Endodermal cell (in vitro differentiated cells): ENCODE measurements around the gene HKDC1. TPM values are rescaled to one million over a fixed set of nuclear protein-coding genes. Genes with fewer than 3 reads are reported as not detected.

Experiments used
- DNase-seq: peaks from one replicate; pipeline ENCODE4 v3.0.0-alpha.2; 2017
- H3K27ac ChIP-seq: 2 replicates; pipeline ENCODE4 v1.5.1; 2013; ENCODE audit warnings: mild to moderate bottlenecking, low read depth, low read length, moderate library complexity
- H3K27me3 ChIP-seq: 2 replicates; pipeline ENCODE4 v1.6.1; 2013; ENCODE audit warnings: mild to moderate bottlenecking, low read length, moderate library complexity; ENCODE audit not compliant: insufficient read depth, control insufficient read depth, poor library complexity, severe bottlenecking
- H3K36me3 ChIP-seq: 2 replicates; pipeline ENCODE4 v1.7.0; 2013; ENCODE audit warnings: mild to moderate bottlenecking, low read length, moderate library complexity; ENCODE audit not compliant: control insufficient read depth, insufficient read depth
- H3K4me1 ChIP-seq: one replicate; pipeline ENCODE4 v1.7.0; 2013; ENCODE audit warnings: low read length; ENCODE audit not compliant: control insufficient read depth, insufficient read depth
- H3K4me3 ChIP-seq: 2 replicates; pipeline ENCODE4 v1.5.1; 2013; ENCODE audit warnings: mild to moderate bottlenecking, low read length, moderate library complexity
- H3K9ac ChIP-seq: 2 replicates; pipeline ENCODE4 v1.6.1; 2013; ENCODE audit warnings: mild to moderate bottlenecking, low read length, moderate library complexity; ENCODE audit not compliant: poor library complexity, severe bottlenecking; ENCODE audit errors: extremely low read depth
- H3K9me3 ChIP-seq: 2 replicates; pipeline ENCODE4 v1.6.1; 2013; ENCODE audit warnings: mild to moderate bottlenecking, low read length, moderate library complexity; ENCODE audit not compliant: control insufficient read depth
- H3K27ac Mint-ChIP-seq: 2 replicates; pipeline ENCODE4 v1.8.0; 2020; ENCODE audit warnings: mixed read lengths
- H3K27me3 Mint-ChIP-seq: 2 replicates; pipeline ENCODE4 v1.8.0; 2021; ENCODE audit warnings: mild to moderate bottlenecking, mixed read lengths; ENCODE audit not compliant: insufficient read depth
- H3K36me3 Mint-ChIP-seq: 2 replicates; pipeline ENCODE4 v1.8.0; 2020; ENCODE audit warnings: low read depth, mixed read lengths
- H3K4me1 Mint-ChIP-seq: 2 replicates; pipeline ENCODE4 v1.8.0; 2020; ENCODE audit warnings: mixed read lengths
- H3K4me3 Mint-ChIP-seq: 2 replicates; pipeline ENCODE4 v1.8.0; 2020; ENCODE audit warnings: mild to moderate bottlenecking, moderate library complexity, mixed read lengths
- H3K9me3 Mint-ChIP-seq: 2 replicates; pipeline ENCODE4 v1.8.0; 2020; ENCODE audit warnings: mild to moderate bottlenecking, mixed read lengths
- WGBS, 2 experiments: methylation state at CpG; one replicate each; pipeline versions ENCODE4 v1.1.5 to v1.1.7; 2013; ENCODE audit warnings: missing lambda C conversion rate in 2 of 2, mixed read lengths in 1 of 2; ENCODE audit not compliant: insufficient coverage in 1 of 2, insufficient read length in 1 of 2; 5-methylcytosine and 5-hydroxymethylcytosine counted together
- total RNA-seq, 2 donors: library from RNA; stranded (reverse); fragmentation: NEBNext Ultra II Directional in 1 of 2; extraction: Animal tissue kit (Norgen Biotek cat#: 25700) in 1 of 2; gene quantifications; 2 replicates in 1 of 2; 3 replicates in 1 of 2; pipeline ENCODE4 v1.2.1, GENCODE V29; 2021
- TF ChIP-seq, protein P1 (sequence below): fragments of 200-600 bp; sonication (generic); conservative IDR thresholded peaks from 2 replicates; pipeline ENCODE4 v1.5.0; 2021; ENCODE audit warnings: antibody characterized with exemption, mild to moderate bottlenecking

HKDC1 gene
- total RNA-seq, 2 donors from 2014 or later = 0.22 TPM; not detected in 1

DNA sequence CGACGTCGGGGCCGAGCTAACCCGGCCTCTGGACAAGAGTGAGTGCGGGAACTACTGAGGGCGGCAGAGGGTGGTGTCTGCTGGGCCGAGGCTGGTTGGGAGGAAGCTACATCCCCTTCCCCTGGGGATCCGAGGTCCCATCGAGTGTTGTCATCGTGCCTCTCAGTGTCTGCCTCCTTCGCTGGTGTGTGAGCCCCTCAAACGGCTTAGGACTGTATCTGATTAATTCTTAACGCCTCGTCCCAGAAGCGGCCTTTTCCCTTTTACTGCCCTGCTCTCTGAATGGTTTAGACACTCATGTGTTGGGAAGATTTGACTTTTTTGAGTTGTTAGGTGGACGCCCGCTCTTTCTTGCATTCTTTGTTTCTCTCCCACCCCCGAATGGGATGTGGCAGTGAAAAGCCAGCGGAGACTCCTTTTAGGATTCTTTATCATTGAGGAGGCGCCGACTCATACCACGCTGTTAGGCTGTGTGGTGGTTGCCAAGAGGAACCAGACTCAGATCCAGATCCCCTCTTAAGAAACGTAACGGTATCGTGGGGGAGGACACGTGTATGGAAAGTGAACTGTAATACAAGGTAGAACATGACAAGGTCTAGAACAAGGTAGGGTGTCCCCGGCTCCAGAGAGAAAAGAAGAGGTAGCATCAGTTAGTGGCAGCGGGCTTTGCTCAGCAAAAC lies 39.5 kb upstream of the HKDC1 start:
- DNase-seq = no peak
- H3K27ac ChIP-seq = peak overlapping the region; percentile 99
- peaks cover 12% of the 10 kb centered on the region for H3K36me3 ChIP-seq
- no peaks in the 10 kb centered on the region for H3K9me3 ChIP-seq
- no peaks in the 10 kb centered on the region for H3K4me1 ChIP-seq
- TF ChIP-seq, protein P1, sequence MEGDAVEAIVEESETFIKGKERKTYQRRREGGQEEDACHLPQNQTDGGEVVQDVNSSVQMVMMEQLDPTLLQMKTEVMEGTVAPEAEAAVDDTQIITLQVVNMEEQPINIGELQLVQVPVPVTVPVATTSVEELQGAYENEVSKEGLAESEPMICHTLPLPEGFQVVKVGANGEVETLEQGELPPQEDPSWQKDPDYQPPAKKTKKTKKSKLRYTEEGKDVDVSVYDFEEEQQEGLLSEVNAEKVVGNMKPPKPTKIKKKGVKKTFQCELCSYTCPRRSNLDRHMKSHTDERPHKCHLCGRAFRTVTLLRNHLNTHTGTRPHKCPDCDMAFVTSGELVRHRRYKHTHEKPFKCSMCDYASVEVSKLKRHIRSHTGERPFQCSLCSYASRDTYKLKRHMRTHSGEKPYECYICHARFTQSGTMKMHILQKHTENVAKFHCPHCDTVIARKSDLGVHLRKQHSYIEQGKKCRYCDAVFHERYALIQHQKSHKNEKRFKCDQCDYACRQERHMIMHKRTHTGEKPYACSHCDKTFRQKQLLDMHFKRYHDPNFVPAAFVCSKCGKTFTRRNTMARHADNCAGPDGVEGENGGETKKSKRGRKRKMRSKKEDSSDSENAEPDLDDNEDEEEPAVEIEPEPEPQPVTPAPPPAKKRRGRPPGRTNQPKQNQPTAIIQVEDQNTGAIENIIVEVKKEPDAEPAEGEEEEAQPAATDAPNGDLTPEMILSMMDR = no peak
- H3K4me1 Mint-ChIP-seq = peaks cover 16% of the 10 kb centered on the region
- no peaks in the 10 kb centered on the region for H3K9me3 Mint-ChIP-seq
- peak overlapping the region; percentile 100 for H3K27ac Mint-ChIP-seq
- peak overlapping the region; percentile 93 for H3K4me3 ChIP-seq
- 5 to 15% methylated on average over 13 to 29 of the region's 29 CpGs for WGBS, 2 experiments
- H3K4me3 Mint-ChIP-seq = peak overlapping the region; percentile 94
- peak overlapping the region; percentile 99 for H3K9ac ChIP-seq
- H3K27me3 Mint-ChIP-seq = no peaks in the 10 kb centered on the region
- H3K36me3 Mint-ChIP-seq = peaks cover 6% of the 10 kb centered on the region
- no peaks in the 10 kb centered on the region for H3K27me3 ChIP-seq

DNA sequence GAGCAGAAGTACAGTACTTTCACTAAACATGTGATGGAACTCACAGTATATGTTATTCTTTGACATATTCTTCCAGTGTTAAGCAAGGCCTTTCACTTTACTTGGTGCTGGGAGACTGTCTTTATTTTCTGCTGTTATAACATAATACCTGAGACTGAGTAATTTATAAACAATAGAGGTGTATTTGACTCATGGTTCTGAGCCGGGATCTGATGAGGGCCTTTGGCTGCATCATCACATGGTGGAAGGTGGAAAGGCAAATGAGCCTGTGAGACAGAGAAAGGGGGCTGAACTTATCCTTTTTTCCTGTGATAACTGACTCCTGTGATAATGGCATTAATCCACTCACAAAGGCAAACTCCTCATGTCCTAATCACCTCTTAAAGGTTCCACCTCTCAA lies 38.7 kb upstream of the HKDC1 start:
- H3K4me1 Mint-ChIP-seq = peaks cover 16% of the 10 kb centered on the region
- no peak for DNase-seq
- TF ChIP-seq, protein P1 = no peak
- Histone ChIP-seq H3K9ac (peak overlapping the region; percentile 99), H3K4me3 (peak overlapping the region; percentile 93), H3K9me3 (no peaks in the 10 kb centered on the region), H3K27me3 (no peaks in the 10 kb centered on the region), H3K36me3 (peaks cover 19% of the 10 kb centered on the region), H3K4me1 (no peaks in the 10 kb centered on the region), H3K27ac (no peak overlapping the region)
- no peaks in the 10 kb centered on the region for H3K9me3 Mint-ChIP-seq
- WGBS, 2 experiments = 79% methylated on average over 1 of the region's 1 CpG; no CpG with 5 or more reads in 1 of the 2 experiments
- peaks cover 13% of the 10 kb centered on the region for H3K36me3 Mint-ChIP-seq
- H3K4me3 Mint-ChIP-seq = peak overlapping the region; percentile 94
- H3K27ac Mint-ChIP-seq = no peak overlapping the region
- H3K27me3 Mint-ChIP-seq = no peaks in the 10 kb centered on the region

DNA sequence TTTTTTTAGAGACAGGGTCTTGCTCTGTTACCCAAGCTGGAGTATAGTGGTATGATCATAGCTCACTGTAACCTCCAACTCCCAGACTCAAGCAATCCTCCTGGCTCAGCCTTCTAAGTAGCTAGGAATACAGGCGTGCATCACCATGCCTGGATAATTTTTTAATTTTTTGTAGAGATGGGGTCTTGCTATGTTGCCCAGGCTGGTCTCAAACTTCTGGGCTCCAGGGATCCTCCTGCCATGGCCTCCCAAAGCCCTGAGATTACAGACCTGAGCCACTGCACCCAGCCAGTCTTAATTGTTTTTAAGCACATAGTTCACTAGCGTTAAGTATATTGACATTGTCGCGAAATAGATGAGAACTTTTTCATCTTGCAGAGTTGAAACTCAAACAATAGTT lies 38.1 kb upstream of the HKDC1 start:
- peaks cover 18% of the 10 kb centered on the region for H3K36me3 Mint-ChIP-seq
- H3K27ac Mint-ChIP-seq = no peak overlapping the region
- WGBS, 2 experiments = 97 to 100% methylated on average over 4 of the region's 4 CpGs
- TF ChIP-seq, protein P1 = no peak
- no peaks in the 10 kb centered on the region for H3K9me3 ChIP-seq
- DNase-seq = no peak
- peaks cover 25% of the 10 kb centered on the region for H3K36me3 ChIP-seq
- H3K4me3 ChIP-seq = no peak overlapping the region
- peaks cover 16% of the 10 kb centered on the region for H3K4me1 Mint-ChIP-seq
- no peaks in the 10 kb centered on the region for H3K9me3 Mint-ChIP-seq
- no peaks in the 10 kb centered on the region for H3K4me1 ChIP-seq
- H3K27me3 ChIP-seq = no peaks in the 10 kb centered on the region
- no peaks in the 10 kb centered on the region for H3K27me3 Mint-ChIP-seq
- H3K27ac ChIP-seq = no peak overlapping the region
- no peak overlapping the region for H3K9ac ChIP-seq
- no peak overlapping the region for H3K4me3 Mint-ChIP-seq
